Right lobe of liver (tissue), 4 donors: ENCODE data around the gene SEMA4D.

Experiments
- POLR2A ChIP-seq: fragments of 450-650 bp; IDR thresholded peaks from one replicate; pipeline ENCODE4 v1.6.1; 2017; ENCODE audit warnings: antibody characterized with exemption, mild to moderate bottlenecking
- TF ChIP-seq, protein P1 (sequence below), 4 donors: fragments of 200-600 bp in 3 of 4; fragments of 450-650 bp in 1 of 4; IDR thresholded peaks; one replicate each; pipeline versions ENCODE4 v1.5.1 to v1.8.0; 2016 to 2022; ENCODE audit warnings: antibody characterized with exemption in 4 of 4, mild to moderate bottlenecking in 2 of 4
- donor health status: DM: no; HTN: no; CAD: no.
- donor health status: DM: no; HTN: no; CAD: no.
- donor health status: DM: no; HTN: yes; CAD: no.

DNA sequence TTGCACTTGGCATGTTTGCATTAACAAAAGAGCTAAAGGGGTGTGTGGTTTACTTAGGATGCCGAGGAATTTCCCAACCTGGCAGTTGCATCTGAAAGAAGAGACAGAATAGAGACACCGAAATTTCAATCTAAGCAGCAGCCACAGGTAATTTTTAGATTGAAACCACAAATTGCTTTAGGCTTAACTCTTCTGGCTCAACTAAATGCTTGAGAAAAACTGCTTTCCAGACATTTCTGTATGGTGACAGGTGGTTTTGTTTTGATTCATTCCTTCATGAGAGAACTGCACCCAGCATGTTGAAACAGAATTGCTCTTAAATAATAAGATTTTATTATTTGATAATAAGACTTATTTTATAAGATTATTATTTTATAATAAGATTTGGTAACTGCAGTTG, 158.1 kb downstream of the SEMA4D start:
- TF ChIP-seq POLR2A, result no peak
- TF ChIP-seq, protein P1, sequence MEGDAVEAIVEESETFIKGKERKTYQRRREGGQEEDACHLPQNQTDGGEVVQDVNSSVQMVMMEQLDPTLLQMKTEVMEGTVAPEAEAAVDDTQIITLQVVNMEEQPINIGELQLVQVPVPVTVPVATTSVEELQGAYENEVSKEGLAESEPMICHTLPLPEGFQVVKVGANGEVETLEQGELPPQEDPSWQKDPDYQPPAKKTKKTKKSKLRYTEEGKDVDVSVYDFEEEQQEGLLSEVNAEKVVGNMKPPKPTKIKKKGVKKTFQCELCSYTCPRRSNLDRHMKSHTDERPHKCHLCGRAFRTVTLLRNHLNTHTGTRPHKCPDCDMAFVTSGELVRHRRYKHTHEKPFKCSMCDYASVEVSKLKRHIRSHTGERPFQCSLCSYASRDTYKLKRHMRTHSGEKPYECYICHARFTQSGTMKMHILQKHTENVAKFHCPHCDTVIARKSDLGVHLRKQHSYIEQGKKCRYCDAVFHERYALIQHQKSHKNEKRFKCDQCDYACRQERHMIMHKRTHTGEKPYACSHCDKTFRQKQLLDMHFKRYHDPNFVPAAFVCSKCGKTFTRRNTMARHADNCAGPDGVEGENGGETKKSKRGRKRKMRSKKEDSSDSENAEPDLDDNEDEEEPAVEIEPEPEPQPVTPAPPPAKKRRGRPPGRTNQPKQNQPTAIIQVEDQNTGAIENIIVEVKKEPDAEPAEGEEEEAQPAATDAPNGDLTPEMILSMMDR (IDR thresholded peaks at IDR 0.05), result no peak
